ENCODE data around the gene TRPM1.

The TRPM1 gene

GRCh38 chr15:31081588-31082250, 19.8 kb downstream of the TRPM1 start:
- DNase-seq, result no peak

GRCh38 chr15:31081056-31081455, 20.5 kb downstream of the TRPM1 start:
- DNase-seq, result no peak

GRCh38 chr15:31080591-31081014, 20.9 kb downstream of the TRPM1 start:
- no peak for DNase-seq

GRCh38 chr15:31079519-31079918, 22.0 kb downstream of the TRPM1 start:
- no peak for DNase-seq

GRCh38 chr15:31078471-31078870, 23.1 kb downstream of the TRPM1 start:
- DNase-seq, result no peak

GRCh38 chr15:31077941-31078340, 23.6 kb downstream of the TRPM1 start:
- no peak for DNase-seq

- DNase-seq, result no peak
These were observed 24.3 kb downstream of the TRPM1 start for GRCh38 chr15:31077181-31077580.

GRCh38 chr15:31074321-31074720, 27.2 kb downstream of the TRPM1 start:
- no peak for DNase-seq

- DNase-seq, result no peak
These were observed 30.7 kb downstream of the TRPM1 start for GRCh38 chr15:31070867-31071266.

- DNase-seq, result no peak
These were observed 32.0 kb downstream of the TRPM1 start for GRCh38 chr15:31069360-31070000.

GRCh38 chr15:31067890-31068603, 33.5 kb downstream of the TRPM1 start:
- no peak for DNase-seq

GRCh38 chr15:31065824-31066223, 35.7 kb downstream of the TRPM1 start:
- DNase-seq, result no peak

- no peak for DNase-seq
These were observed 38.6 kb downstream of the TRPM1 start for GRCh38 chr15:31062911-31063310.

- DNase-seq, result no peak
These were observed 39.1 kb downstream of the TRPM1 start for GRCh38 chr15:31062310-31062847.

- no peak for DNase-seq
These were observed 40.9 kb downstream of the TRPM1 start for GRCh38 chr15:31060429-31061140.

GRCh38 chr15:31058236-31058962, 43.1 kb downstream of the TRPM1 start:
- DNase-seq, result no peak

GRCh38 chr15:31051496-31052080, 49.9 kb downstream of the TRPM1 start:
- no peak for DNase-seq

GRCh38 chr15:31050953-31051352, 50.6 kb downstream of the TRPM1 start:
- DNase-seq, result no peak

- DNase-seq, result no peak
These were observed 51.6 kb downstream of the TRPM1 start for GRCh38 chr15:31049682-31050615.

- DNase-seq, result no peak
These were observed 52.4 kb downstream of the TRPM1 start for GRCh38 chr15:31049111-31049510.

- no peak for DNase-seq
These were observed 54.1 kb downstream of the TRPM1 start for GRCh38 chr15:31047437-31047836.

Measured in right forelimb (tissue), 1 donor.